K562 (cell line): ENCODE data around the gene TP53TG5. TPM values are rescaled to one million over a fixed set of nuclear protein-coding genes. Genes with fewer than 3 reads are reported as not detected.

Source experiments
- ATAC-seq: fragments of 200-7000 bp; cut with Tn5 transposase; 3 replicates; pipeline ENCODE4 v1.9.1; 2020; ENCODE audit warnings: moderate library complexity
- BruUV-seq: library from RNA; stranded (reverse); fragments of 400-500 nt; replicated peaks from 2 replicates; lab custom pipeline; 2021; lab: Mats Ljungman, UMichigan
- CTCF ChIA-PET: fragments of 300-600 bp; formaldehyde crosslinking; extraction: SDS; loops from one replicate; lab custom pipeline; 2021; ENCODE audit warnings: low intra/inter-chr PET ratio; lab: Yijun Ruan, JAX
- POLR2A ChIA-PET: fragments of 300-600, 350-650 bp; sonication (Branson Sonifier 250); formaldehyde crosslinking; extraction: SDS; loops from one replicate; lab custom pipeline; 2021; ENCODE audit warnings: antibody characterized with exemption, inconsistent platforms; lab: Yijun Ruan, JAX
- DNase-seq, 4 experiments: peaks; one replicate each; pipeline versions ENCODE4 v3.0.0 to v3.0.0-alpha.2; 2011 to 2018; ENCODE audit warnings: low spot score in 3 of 4, mixed read lengths in 3 of 4; ENCODE audit errors: extremely low read depth in 1 of 4
- FAIRE-seq: peaks from 2 replicates; lab custom pipeline; 2011; peaks lifted over from hg19 to GRCh38; lab: Jason Lieb, UNC
- H2AFZ ChIP-seq: 2 replicates; pipeline ENCODE4 v1.6.0; 2011; ENCODE audit warnings: low read depth, low read length, control low read depth, inconsistent platforms
- H3K27ac ChIP-seq: fragments of 200-600 bp; 3 replicates; pipeline ENCODE4 v1.8.0; 2011; ENCODE audit warnings: low read depth, mild to moderate bottlenecking, control low read depth, inconsistent platforms, low read length, moderate library complexity, mixed read lengths; ENCODE audit errors: extremely low read depth
- H3K27me3 ChIP-seq, 2 experiments: fragments of 300-600 bp in 1 of 2; 2 replicates in 1 of 2; 3 replicates in 1 of 2; pipeline versions ENCODE4 v1.6.0 to v1.8.0; 2011; ENCODE audit warnings: inconsistent platforms in 2 of 2, low read length in 2 of 2, mild to moderate bottlenecking in 1 of 2, mixed read lengths in 1 of 2, moderate library complexity in 1 of 2; ENCODE audit not compliant: control insufficient read depth in 2 of 2, insufficient read depth in 2 of 2
- H3K36me3 ChIP-seq: fragments of 300-600 bp; 3 replicates; pipeline ENCODE4 v1.8.0; 2011; ENCODE audit warnings: mild to moderate bottlenecking, low read length, inconsistent platforms; ENCODE audit not compliant: control insufficient read depth, insufficient read depth
- H3K4me1 ChIP-seq, 2 experiments: fragments of 200-600 bp in 1 of 2; replicated peaks in 1 of 2; 2 replicates in 1 of 2; 3 replicates in 1 of 2; pipeline versions ENCODE4 v1.5.1 to v1.8.0; 2011; ENCODE audit warnings: inconsistent platforms in 2 of 2, low read length in 2 of 2, mild to moderate bottlenecking in 1 of 2, mixed read lengths in 1 of 2, moderate library complexity in 1 of 2; ENCODE audit not compliant: control insufficient read depth in 2 of 2, insufficient read depth in 2 of 2
- H3K4me2 ChIP-seq: 2 replicates; pipeline ENCODE4 v1.6.1; 2011; ENCODE audit warnings: low read length, control low read depth, inconsistent platforms, mixed read lengths; ENCODE audit not compliant: insufficient read depth
- H3K4me3 ChIP-seq: fragments of 200-600 bp; sonication (generic), shearing (Covaris generic); 2 replicates; pipeline ENCODE4 v1.5.1; 2016; ENCODE audit warnings: control low read depth, inconsistent platforms
- H3K79me2 ChIP-seq: fragments of 200-600 bp; 3 replicates; pipeline ENCODE4 v1.8.0; 2011; ENCODE audit warnings: low read length, inconsistent platforms; ENCODE audit not compliant: control insufficient read depth, insufficient read depth
- H3K9ac ChIP-seq, 2 experiments: 2 replicates each; pipeline versions ENCODE4 v1.6.0 to v1.6.1; 2011; ENCODE audit warnings: low read depth in 2 of 2, low read length in 2 of 2, control low read depth in 1 of 2, inconsistent platforms in 1 of 2, mild to moderate bottlenecking in 1 of 2, mixed read lengths in 1 of 2; ENCODE audit not compliant: insufficient read depth in 1 of 2
- H3K9me1 ChIP-seq: one replicate; pipeline ENCODE4 v1.6.0; 2011; ENCODE audit warnings: inconsistent platforms, mild to moderate bottlenecking, low read length, moderate library complexity; ENCODE audit not compliant: control insufficient read depth, insufficient read depth
- H3K9me3 ChIP-seq: replicated peaks from 2 replicates; pipeline ENCODE4 v1.5.1; 2011; ENCODE audit warnings: low read depth, low read length, inconsistent platforms; ENCODE audit not compliant: control insufficient read depth, insufficient read depth
- H4K20me1 ChIP-seq: replicated peaks from 2 replicates; pipeline ENCODE4 v1.6.1; 2011; ENCODE audit warnings: low read length, inconsistent platforms, mixed read lengths; ENCODE audit not compliant: control insufficient read depth, insufficient read depth
- ATF7 ChIP-seq: fragments of 450-650 bp; IDR thresholded peaks from 2 replicates; pipeline ENCODE4 v1.7.1; 2014; ENCODE audit warnings: mild to moderate bottlenecking, moderate library complexity
- ZNF384 ChIP-seq: IDR thresholded peaks from 2 replicates; pipeline ENCODE4 v1.6.1; 2012; ENCODE audit warnings: low read depth, low read length, improper control_type of control experiment
- WGBS: fragments of 100-300 bp; shearing (Covaris generic); methylation state at CpG from one replicate; pipeline ENCODE4 v1.1.6; 2016; ENCODE audit warnings: low coverage, mixed read lengths; ENCODE audit not compliant: insufficient coverage; ENCODE audit errors: missing lambda C conversion rate; 5-methylcytosine and 5-hydroxymethylcytosine counted together
- in situ Hi-C: fragments of 300-500 bp; cut with MboI; formaldehyde crosslinking; loops from 4 replicates; pipeline ENCODE4 v1.15.0; 2018; ENCODE audit warnings: inconsistent platforms, mixed read lengths
- intact Hi-C: fragments of 100-400 bp; cut with micrococcal nuclease; formaldehyde crosslinking; loops from 2 replicates; pipeline ENCODE4 v1.14.2; 2022
- polyA plus RNA-seq, 8 experiments: library from polyadenylated mRNA; depleted of rRNA in 4 of 8; stranded (reverse) in 5 of 8; unstranded in 3 of 8; fragments of >200 nt; fragmentation: Nextera tagmentation in 2 of 8; fragmentation: Illumina TruSeq in 1 of 8; extraction: Ambion mirVana in 2 of 8; extraction: Trizol in 1 of 8; gene quantifications; 2 replicates each; pipeline versions ENCODE4 v1.2.1 to v1.2.3, GENCODE V29; 2011 to 2014; ENCODE audit warnings: inconsistent platforms in 1 of 8, missing spikeins in 1 of 8
- total RNA-seq, 7 experiments: library from RNA; depleted of rRNA in 6 of 7; stranded (reverse); fragments of >200 nt in 6 of 7; fragmentation: Illumina TruSeq in 2 of 7; extraction: Trizol in 2 of 7; gene quantifications; 2 replicates each; pipeline versions ENCODE4 v1.2.1 to v1.2.3, GENCODE V29; 2011 to 2021; ENCODE audit warnings: low replicate concordance in 1 of 7
- TF ChIP-seq, protein P1 (sequence below): sonication (generic); formaldehyde crosslinking; IDR thresholded peaks from 2 replicates; pipeline ENCODE4 v1.8.0; 2022; ENCODE audit warnings: mild to moderate bottlenecking, missing genetic modification reagents
- TF ChIP-seq, protein P2 (sequence below): fragments of 450-650 bp; IDR thresholded peaks from 2 replicates; pipeline ENCODE4 v1.6.1; 2016; ENCODE audit warnings: mild to moderate bottlenecking, moderate library complexity
- TF ChIP-seq, protein P3 (sequence below), 2 experiments: fragments of 450-650 bp in 1 of 2; sonication (generic) in 1 of 2; formaldehyde crosslinking in 1 of 2; IDR thresholded peaks in 1 of 2; conservative IDR thresholded peaks in 1 of 2; 2 replicates each; pipeline versions ENCODE4 v1.6.1 to v1.8.1; 2016 to 2023; ENCODE audit warnings: mild to moderate bottlenecking in 2 of 2, moderate library complexity in 2 of 2, inconsistent platforms in 1 of 2, missing genetic modification reagents in 1 of 2
- TF ChIP-seq, protein P4 (sequence below): fragments of 450-650 bp; IDR thresholded peaks from 2 replicates; pipeline ENCODE4 v1.6.1; 2016

The TP53TG5 gene
- total and polyA plus RNA-seq, 9 of the 15 experiments (the other 6 are each of a cell fraction or from before 2014, with no cell fraction given): 0.04 to 0.05 (median 0.04) TPM; not detected in 6

DNA sequence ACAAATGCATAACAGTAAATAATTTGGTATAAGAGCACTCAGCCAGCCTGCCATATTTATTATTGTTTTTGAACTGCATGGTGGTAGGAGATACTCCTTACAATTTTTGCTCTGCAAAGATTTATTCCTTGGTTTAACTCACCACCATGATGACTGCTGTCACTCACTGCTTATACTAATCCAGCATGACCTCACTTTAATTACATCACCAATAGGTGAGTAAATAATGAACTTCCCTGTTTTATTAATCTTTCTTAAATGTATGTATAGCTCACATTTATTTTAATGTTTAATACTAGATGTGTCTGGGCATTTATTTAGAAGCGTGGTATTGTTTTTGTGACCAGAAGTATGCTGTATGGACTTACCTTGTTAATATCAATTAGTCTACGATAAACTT, 12.8 kb upstream of the TP53TG5 start:
- no peaks in the 10 kb centered on the region for H3K9me1 ChIP-seq
- H2AFZ ChIP-seq: no peak overlapping the region
- in situ Hi-C loops: no loop called here
- POLR2A ChIA-PET: interaction anchor here (1.0 kb wide), 1 partner anchor 11 kb away, joined by 3 read pairs; no protein-coding TSS in a partner anchor
- H3K9me3 ChIP-seq: no peaks in the 10 kb centered on the region
- intact Hi-C loops: no loop called here
- ATAC-seq: no peak
- BruUV-seq: no TSS peak
- CTCF ChIA-PET: no interaction called here
- 15% methylated on average over 2 of the region's 2 CpGs for WGBS
- H3K79me2 ChIP-seq: no peaks in the 10 kb centered on the region
- no peaks in the 10 kb centered on the region for H4K20me1 ChIP-seq
- H3K4me3 ChIP-seq: no peak overlapping the region
- no peak overlapping the region for H3K27ac ChIP-seq
- H3K27me3 ChIP-seq: no peaks in the 10 kb centered on the region
- no peak overlapping the region for H3K4me2 ChIP-seq
- H3K4me1 ChIP-seq: peaks cover 0 to 3% of the 10 kb centered on the region in 2 experiments; a peak in 1 of 5 replicates
- H3K36me3 ChIP-seq: no peaks in the 10 kb centered on the region
- H3K9ac ChIP-seq: no peak overlapping the region
- TF ChIP-seq, protein P1, sequence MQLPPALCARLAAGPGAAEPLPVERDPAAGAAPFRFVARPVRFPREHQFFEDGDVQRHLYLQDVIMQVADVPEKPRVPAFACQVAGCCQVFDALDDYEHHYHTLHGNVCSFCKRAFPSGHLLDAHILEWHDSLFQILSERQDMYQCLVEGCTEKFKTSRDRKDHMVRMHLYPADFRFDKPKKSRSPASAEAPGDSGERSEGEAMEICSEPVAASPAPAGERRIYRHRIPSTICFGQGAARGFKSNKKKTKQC (CRISPR knock-in tag): no peak
- TF ChIP-seq ATF7 (no peak), ZNF384 (no peak)
- TF ChIP-seq, protein P2, sequence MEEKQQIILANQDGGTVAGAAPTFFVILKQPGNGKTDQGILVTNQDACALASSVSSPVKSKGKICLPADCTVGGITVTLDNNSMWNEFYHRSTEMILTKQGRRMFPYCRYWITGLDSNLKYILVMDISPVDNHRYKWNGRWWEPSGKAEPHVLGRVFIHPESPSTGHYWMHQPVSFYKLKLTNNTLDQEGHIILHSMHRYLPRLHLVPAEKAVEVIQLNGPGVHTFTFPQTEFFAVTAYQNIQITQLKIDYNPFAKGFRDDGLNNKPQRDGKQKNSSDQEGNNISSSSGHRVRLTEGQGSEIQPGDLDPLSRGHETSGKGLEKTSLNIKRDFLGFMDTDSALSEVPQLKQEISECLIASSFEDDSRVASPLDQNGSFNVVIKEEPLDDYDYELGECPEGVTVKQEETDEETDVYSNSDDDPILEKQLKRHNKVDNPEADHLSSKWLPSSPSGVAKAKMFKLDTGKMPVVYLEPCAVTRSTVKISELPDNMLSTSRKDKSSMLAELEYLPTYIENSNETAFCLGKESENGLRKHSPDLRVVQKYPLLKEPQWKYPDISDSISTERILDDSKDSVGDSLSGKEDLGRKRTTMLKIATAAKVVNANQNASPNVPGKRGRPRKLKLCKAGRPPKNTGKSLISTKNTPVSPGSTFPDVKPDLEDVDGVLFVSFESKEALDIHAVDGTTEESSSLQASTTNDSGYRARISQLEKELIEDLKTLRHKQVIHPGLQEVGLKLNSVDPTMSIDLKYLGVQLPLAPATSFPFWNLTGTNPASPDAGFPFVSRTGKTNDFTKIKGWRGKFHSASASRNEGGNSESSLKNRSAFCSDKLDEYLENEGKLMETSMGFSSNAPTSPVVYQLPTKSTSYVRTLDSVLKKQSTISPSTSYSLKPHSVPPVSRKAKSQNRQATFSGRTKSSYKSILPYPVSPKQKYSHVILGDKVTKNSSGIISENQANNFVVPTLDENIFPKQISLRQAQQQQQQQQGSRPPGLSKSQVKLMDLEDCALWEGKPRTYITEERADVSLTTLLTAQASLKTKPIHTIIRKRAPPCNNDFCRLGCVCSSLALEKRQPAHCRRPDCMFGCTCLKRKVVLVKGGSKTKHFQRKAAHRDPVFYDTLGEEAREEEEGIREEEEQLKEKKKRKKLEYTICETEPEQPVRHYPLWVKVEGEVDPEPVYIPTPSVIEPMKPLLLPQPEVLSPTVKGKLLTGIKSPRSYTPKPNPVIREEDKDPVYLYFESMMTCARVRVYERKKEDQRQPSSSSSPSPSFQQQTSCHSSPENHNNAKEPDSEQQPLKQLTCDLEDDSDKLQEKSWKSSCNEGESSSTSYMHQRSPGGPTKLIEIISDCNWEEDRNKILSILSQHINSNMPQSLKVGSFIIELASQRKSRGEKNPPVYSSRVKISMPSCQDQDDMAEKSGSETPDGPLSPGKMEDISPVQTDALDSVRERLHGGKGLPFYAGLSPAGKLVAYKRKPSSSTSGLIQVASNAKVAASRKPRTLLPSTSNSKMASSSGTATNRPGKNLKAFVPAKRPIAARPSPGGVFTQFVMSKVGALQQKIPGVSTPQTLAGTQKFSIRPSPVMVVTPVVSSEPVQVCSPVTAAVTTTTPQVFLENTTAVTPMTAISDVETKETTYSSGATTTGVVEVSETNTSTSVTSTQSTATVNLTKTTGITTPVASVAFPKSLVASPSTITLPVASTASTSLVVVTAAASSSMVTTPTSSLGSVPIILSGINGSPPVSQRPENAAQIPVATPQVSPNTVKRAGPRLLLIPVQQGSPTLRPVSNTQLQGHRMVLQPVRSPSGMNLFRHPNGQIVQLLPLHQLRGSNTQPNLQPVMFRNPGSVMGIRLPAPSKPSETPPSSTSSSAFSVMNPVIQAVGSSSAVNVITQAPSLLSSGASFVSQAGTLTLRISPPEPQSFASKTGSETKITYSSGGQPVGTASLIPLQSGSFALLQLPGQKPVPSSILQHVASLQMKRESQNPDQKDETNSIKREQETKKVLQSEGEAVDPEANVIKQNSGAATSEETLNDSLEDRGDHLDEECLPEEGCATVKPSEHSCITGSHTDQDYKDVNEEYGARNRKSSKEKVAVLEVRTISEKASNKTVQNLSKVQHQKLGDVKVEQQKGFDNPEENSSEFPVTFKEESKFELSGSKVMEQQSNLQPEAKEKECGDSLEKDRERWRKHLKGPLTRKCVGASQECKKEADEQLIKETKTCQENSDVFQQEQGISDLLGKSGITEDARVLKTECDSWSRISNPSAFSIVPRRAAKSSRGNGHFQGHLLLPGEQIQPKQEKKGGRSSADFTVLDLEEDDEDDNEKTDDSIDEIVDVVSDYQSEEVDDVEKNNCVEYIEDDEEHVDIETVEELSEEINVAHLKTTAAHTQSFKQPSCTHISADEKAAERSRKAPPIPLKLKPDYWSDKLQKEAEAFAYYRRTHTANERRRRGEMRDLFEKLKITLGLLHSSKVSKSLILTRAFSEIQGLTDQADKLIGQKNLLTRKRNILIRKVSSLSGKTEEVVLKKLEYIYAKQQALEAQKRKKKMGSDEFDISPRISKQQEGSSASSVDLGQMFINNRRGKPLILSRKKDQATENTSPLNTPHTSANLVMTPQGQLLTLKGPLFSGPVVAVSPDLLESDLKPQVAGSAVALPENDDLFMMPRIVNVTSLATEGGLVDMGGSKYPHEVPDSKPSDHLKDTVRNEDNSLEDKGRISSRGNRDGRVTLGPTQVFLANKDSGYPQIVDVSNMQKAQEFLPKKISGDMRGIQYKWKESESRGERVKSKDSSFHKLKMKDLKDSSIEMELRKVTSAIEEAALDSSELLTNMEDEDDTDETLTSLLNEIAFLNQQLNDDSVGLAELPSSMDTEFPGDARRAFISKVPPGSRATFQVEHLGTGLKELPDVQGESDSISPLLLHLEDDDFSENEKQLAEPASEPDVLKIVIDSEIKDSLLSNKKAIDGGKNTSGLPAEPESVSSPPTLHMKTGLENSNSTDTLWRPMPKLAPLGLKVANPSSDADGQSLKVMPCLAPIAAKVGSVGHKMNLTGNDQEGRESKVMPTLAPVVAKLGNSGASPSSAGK: no peak
- TF ChIP-seq, protein P3, sequence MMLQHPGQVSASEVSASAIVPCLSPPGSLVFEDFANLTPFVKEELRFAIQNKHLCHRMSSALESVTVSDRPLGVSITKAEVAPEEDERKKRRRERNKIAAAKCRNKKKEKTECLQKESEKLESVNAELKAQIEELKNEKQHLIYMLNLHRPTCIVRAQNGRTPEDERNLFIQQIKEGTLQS (IDR thresholded peaks at IDR 0.05): peak; percentile 25; the same call in 1 of the 2 replicates
- TF ChIP-seq, protein P3 (CRISPR knock-in tag; conservative IDR thresholded peaks at IDR 0.05): no peak
- TF ChIP-seq, protein P4, sequence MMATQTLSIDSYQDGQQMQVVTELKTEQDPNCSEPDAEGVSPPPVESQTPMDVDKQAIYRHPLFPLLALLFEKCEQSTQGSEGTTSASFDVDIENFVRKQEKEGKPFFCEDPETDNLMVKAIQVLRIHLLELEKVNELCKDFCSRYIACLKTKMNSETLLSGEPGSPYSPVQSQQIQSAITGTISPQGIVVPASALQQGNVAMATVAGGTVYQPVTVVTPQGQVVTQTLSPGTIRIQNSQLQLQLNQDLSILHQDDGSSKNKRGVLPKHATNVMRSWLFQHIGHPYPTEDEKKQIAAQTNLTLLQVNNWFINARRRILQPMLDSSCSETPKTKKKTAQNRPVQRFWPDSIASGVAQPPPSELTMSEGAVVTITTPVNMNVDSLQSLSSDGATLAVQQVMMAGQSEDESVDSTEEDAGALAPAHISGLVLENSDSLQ: peak; percentile 57; the same call in 1 of the 2 replicates
- no peak for FAIRE-seq
- DNase-seq: no peak
